ENCODE data around the gene IL17RE.

The IL17RE gene

GRCh38 chr3:9903904-9904303 lies 1.3 kb downstream of the IL17RE start:
- DNase-seq (ENCODE audit: low read depth) = no peak

- DNase-seq (ENCODE audit: low read depth) = no peak
Observed at GRCh38 chr3:9906480-9906879, 3.8 kb downstream of the IL17RE start.

GRCh38 chr3:9908286-9908685 lies 5.6 kb downstream of the IL17RE start:
- DNase-seq (ENCODE audit: low read depth) = no peak

- DNase-seq (ENCODE audit: low read depth) = no peak
Observed at GRCh38 chr3:9909221-9910013, 6.8 kb downstream of the IL17RE start.

GRCh38 chr3:9911863-9912262 lies 9.2 kb downstream of the IL17RE start:
- DNase-seq (ENCODE audit: low read depth) = no peak

- no peak for DNase-seq (ENCODE audit: low read depth)
Observed at GRCh38 chr3:9912294-9912935, 9.8 kb downstream of the IL17RE start.

- DNase-seq (ENCODE audit: low read depth) = no peak
Observed at GRCh38 chr3:9913601-9914000, 11.0 kb downstream of the IL17RE start.

GRCh38 chr3:9914011-9914410 lies 11.4 kb downstream of the IL17RE start:
- no peak for DNase-seq (ENCODE audit: low read depth)

GRCh38 chr3:9914559-9915253 lies 12.1 kb downstream of the IL17RE start:
- no peak for DNase-seq (ENCODE audit: low read depth)

- no peak for DNase-seq (ENCODE audit: low read depth)
Observed at GRCh38 chr3:9915254-9916141, 12.8 kb downstream of the IL17RE start.

GRCh38 chr3:9916346-9916733 lies 13.7 kb downstream of the IL17RE start:
- no peak for DNase-seq (ENCODE audit: low read depth)

GRCh38 chr3:9916734-9917680 lies 14.4 kb downstream of the IL17RE start, which contains the start of gene IL17RC:
Gene IL17RC (plus strand): TSS chr3:9917098. CDS start chr3:9917316, 218 bp downstream.
- DNase-seq (ENCODE audit: low read depth) = no peak

- DNase-seq (ENCODE audit: low read depth) = no peak
Observed at GRCh38 chr3:9917820-9918219, 15.2 kb downstream of the IL17RE start.

GRCh38 chr3:9918261-9919038 lies 15.8 kb downstream of the IL17RE start:
- no peak for DNase-seq (ENCODE audit: low read depth)

- no peak for DNase-seq (ENCODE audit: low read depth)
Observed at GRCh38 chr3:9928158-9928557, 25.5 kb downstream of the IL17RE start.

- DNase-seq (ENCODE audit: low read depth) = no peak
Observed at GRCh38 chr3:9930804-9931418, 28.3 kb downstream of the IL17RE start.

- DNase-seq (ENCODE audit: low read depth) = no peak
Observed at GRCh38 chr3:9932535-9932842, 29.8 kb downstream of the IL17RE start.

GRCh38 chr3:9932843-9933560 lies 30.4 kb downstream of the IL17RE start:
- DNase-seq (ENCODE audit: low read depth) = peak; percentile 79
